ENCODE measurements around the gene CDK2AP2.
A peak's percentile ranks its signal among the peaks of the same experiment; 100 is the strongest.
"Not testable (repeated sequence)": the region's sequence is repeated elsewhere in the genome, so short reads cannot be mapped to it uniquely, and the experiment has no call there.

The CDK2AP2 gene

DNA sequence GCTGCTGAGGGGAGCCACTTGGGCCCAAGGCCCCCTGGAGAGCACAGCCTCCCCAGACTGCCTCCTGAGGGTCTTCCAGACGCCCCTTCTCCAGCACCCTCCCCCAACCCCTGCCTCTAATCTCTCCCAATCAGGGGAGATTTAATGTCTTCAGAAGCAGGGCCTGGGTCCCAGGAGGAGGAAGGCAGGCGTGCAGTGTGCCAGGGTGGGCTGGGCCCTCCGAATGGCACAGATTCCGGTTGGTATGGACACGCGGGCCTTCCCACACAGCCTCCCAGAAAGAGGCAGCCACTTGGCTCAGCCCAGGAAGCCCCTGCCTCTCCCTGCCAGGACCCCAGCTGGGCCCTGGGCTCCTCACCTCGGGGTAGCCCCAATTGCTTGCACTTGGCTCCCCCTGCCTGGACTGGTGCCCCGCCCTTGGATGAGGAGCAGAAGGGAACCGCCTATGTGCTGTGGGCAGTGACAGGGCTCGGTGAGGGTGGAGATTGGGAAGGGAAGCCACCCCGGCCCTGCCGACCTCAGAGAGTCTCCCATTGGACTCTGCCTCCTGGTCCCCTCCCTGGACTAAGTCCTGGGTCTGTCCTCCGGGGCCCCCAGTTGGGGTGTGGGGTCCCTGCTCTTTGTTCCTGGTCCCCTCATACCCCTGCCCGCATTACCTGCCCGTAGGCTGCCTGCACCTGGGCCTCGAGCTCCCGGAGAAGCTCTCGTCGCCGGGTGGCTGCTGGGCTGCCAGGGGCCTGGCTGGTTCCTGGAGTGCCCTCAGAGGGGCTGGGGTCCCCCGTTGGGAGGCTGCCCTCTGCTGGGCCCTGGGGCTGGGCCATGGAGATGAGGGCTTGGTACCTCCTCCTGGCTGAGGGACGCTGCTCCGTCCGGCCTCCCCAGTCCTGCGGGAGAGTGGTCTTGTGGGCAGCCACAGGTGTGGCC, 15.9 kb upstream of the CDK2AP2 start:
- no peak for DNase-seq (ENCODE audit: low spot score)

- no peak for DNase-seq (ENCODE audit: low spot score)
These were observed 15.0 kb upstream of the CDK2AP2 start, which contains the start of gene CABP2 for GRCh38 chr11:67522844-67523555. CABP2 (minus strand) TSS chr11:67523446; CDS start chr11:67523326, 120 bp downstream.

DNA sequence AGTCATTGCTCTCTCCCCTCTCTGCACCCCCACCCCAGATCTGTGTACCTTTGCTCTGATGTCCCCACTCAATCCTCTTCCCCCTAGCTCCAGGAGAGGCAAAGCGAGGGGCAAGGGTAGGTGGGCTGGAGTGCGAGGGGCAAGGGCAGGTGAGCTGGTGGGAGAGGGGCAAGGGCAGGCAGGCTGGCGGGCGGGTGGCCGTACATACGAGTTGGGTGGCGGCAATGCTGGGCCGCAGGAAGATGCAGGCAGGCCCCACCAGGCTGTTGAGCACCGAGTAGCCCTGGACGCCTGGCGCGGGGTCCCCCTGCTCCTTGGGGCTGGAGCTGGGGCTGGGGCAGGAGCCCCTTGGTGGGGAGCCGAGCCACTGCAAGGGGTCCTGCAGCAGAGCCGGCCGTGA, 14.4 kb upstream of the CDK2AP2 start:
- DNase-seq (ENCODE audit: low spot score): no peak

DNA sequence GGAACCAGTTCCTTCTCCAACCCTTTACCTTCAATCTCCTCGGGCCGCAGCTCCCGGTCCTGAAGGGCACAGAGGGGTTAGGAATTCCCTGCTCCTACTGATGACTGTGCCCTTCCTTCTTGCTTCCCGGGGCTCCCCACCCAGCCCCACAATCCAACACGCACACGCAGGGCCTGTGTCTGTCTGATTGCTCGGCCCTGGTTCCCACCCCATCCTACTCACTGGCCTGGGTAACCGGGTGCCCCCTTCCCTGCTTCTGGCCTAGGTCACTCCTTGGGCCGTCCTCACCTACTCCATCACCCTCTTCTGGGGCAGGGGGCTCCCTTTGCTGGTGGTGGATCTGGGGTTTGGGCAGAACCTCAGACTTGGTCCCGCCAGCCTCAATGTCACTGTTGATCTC, 14.0 kb upstream of the CDK2AP2 start:
- DNase-seq (ENCODE audit: low spot score): no peak

DNA sequence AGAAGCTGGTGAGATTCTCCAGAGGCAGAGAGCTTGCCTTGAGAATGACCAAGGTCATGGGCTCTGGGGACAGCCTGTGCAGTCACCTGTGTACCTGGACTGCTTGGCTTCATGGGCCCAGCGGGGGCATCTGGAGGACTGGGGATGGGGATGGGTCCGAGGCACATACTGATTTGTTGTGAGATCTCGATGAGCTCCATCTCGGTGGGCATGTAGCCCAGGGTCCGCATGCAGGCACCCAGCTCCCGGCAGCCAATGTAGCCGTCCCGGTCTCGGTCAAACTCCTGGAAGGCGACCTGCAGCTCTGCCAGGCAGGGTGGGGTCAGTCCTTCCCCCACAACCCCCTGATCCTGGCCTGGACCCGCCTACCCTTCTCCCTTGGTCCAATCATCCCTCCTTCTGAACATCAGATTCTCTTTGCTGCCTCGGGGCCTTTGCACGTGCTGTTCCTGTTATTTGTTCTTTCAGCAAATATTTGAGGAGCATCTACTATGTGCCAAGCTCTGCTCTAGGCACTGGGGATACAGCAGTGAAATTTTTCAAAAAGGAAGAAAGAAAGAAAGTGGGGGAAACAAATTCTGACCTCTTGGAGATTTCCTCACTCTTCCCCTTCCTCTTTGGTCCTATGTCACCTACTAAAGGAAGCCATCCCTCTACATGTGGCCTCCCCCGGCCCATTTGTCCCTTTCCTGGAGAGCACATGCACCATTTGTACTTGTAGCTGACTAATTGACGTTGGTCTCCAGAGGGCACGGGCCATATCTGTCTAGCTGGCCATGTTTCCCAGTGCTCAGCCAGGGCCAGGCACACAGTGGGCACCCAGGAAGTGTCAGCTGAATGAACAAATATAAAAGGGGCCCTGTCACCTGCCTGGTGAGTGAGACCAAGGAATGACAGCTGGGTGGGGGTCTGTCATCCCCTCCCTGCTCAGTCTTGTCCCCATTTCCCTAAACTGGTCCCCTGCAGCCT, 13.2 kb upstream of the CDK2AP2 start:
- no peak for DNase-seq (ENCODE audit: low spot score)

DNA sequence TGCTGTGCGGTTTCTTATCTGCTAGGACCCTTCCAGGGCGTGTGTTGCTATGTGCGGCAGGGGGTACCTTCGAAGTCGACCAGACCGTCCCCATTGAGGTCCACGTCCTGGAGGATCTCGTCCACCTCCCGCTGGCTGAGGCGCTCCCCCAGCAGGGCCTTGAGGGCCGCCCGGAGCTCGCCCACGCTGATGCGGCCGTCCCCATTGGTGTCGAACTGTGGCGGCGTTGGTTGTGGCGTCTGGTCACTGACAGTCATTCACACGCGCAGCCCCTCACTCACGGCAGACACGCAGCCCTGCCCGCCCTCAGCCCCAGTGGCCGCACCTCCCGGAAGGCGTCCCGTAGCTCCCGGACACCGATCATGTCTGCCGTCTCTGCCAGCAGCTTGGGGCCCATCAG, 11.8 kb upstream of the CDK2AP2 start:
- no peak for DNase-seq (ENCODE audit: low spot score)

- DNase-seq (ENCODE audit: low spot score): no peak
These were observed 10.0 kb upstream of the CDK2AP2 start for GRCh38 chr11:67517784-67518552.

GRCh38 chr11:67516806-67517205, 8.8 kb upstream of the CDK2AP2 start:
- DNase-seq (ENCODE audit: low spot score): no peak

- no peak for DNase-seq (ENCODE audit: low spot score)
These were observed 6.2 kb upstream of the CDK2AP2 start for GRCh38 chr11:67514116-67514515.

GRCh38 chr11:67511558-67511957, 3.6 kb upstream of the CDK2AP2 start:
- DNase-seq (ENCODE audit: low spot score): not testable (repeated sequence)

DNA sequence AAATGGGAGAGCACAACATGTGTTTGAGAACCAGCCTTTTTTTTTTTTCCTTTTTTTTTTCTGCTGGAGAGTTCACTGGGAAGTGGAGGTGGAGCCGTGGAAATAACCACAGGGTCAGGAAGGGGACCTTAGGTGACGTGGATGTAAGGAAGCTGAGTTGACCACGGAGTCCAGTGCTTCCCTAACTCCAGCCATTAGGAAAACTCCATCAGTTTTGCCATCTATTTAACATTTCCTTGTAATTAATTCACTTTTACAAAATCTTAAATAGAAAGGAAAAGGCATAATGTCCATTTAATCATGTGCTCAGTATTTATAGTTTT, 2.0 kb upstream of the CDK2AP2 start:
- DNase-seq (ENCODE audit: low spot score): no peak

DNA sequence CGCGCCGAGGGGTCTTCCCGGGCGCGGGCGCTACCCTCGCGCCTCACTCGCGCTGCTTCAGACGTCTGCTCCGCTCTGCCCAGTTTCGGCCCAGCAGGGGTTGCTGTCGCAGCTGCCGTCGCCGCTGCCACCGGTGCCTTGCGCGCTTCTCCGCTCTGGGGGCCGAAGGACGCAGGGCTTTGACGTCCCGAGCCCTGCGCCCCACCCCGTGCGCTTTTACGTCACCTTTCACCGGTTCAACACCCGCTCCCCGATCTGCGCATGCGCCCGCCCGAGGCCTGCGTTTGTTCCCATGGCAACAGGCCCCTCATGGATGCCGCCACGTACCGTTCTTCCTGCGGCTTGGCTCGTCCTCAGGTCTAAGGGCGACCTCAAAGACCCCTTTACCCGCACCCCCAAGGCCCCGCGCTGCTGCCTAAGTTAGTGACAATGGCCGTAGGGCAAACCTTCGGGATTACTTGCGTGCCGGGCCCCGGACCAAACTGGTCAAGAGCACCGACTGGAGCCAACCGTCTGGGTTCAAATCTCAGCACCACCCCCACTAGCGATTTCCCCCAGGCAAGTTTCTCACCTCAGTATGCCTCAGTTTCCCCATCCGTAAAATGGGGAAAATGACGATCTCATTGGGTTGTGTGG, 642 bp upstream of the CDK2AP2 start:
- peak; percentile 95 for DNase-seq (ENCODE audit: low spot score)

GRCh38 chr11:67507242-67507863, 609 bp downstream of the CDK2AP2 start:
- peak; percentile 86 for DNase-seq (ENCODE audit: low spot score)

GRCh38 chr11:67506426-67507051, 1.4 kb downstream of the CDK2AP2 start:
- DNase-seq (ENCODE audit: low spot score): no peak

GRCh38 chr11:67505605-67506396, 2.2 kb downstream of the CDK2AP2 start:
- peak; percentile 98 for DNase-seq (ENCODE audit: low spot score)

GRCh38 chr11:67504950-67505581, 2.9 kb downstream of the CDK2AP2 start, which contains the start of gene PITPNM1:
PITPNM1 (minus strand) TSS chr11:67505363; CDS start chr11:67504180, 1,183 bp downstream.
- peak; percentile 67 for DNase-seq (ENCODE audit: low spot score)

DNA sequence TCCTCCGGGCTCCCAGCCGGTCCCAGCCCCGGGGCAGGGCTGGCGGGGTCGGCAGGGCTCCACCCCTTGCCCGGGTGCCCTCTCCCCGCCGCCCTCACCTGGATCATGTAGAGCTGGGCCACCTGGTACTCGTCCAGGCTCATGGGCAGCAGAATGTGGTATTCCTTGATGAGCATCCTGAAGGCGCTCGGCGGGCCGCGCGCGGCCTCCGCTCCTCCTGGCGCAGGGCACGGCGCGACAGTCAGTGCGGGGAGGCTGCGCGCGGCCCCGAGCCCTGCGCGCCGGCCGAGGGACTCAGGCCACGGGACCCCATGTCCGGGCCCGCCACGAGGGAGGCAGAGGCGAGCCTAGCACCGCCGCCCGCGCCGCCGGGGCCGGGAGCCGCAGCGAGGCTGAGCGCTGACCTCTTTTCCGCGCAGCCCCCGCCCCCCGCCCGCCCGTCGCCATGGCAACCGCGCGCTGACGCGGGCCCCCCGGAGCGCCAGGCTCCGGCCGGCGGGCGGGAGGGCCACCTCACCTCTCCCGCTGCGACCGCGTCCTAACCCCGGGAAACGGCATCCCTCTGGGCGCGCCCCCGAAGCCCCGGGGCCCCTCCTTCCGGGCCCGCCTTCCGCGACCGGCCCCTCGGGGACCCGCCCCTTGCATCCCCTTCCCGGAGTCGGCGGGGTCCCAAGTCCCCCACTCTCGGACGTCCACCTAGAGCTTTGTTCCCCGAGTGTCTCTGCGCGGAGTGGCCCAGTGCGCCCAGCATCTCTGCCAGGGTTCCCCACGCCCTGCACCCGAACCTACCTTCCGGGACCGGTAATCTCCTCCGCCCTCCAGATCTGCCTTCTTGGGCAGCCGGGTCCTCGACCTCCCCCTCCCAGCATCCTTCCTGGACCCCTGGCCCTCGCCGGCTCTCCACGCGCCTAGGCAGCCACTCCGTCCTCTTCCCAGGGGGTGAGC, 3.7 kb downstream of the CDK2AP2 start:
- peak; percentile 65 for DNase-seq (ENCODE audit: low spot score)

All from RKO (cell line).